ENCODE results near the gene TOR3A. TPM values are rescaled to one million over a fixed set of nuclear protein-coding genes. Genes with fewer than 3 reads are reported as not detected.

The TOR3A gene
- total RNA-seq, 1 donor from 2014 or later = 53.6 TPM

DNA sequence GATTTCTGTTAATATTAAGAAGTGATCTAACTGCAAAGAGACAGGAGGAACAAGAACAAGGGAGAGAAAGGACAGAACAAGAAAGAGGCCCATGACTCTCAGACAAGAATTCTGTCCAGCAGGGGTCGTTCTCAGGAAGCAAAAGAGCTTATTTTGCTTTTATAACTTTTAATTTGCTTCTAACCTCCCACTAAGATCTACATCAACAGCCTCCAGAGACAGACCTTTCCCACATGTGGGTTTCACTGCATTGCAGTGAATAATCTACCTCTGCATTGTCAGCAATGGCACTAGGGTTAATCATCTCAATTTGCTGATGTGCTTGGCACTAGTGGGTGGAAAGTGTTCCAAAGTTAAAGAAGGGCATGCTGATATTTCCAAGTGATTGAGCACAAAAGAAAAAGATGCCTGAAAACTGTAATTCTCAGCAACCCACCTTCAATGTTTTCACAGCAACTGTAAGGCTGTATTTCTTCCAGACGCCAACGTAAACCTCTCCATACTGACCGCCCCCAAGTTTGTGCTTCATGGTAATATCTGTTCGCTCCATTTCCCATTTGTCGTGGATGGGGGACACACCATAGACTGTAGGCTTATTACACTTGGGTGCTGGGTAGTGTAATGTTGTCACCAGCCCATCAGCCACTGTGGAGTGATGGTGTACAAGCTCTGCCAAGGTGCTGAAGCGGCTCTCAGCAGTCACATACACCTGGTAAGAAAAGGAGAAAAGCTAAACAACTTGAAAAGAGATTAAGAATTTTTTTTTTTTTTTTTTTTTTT lies 39.5 kb downstream of the TOR3A start:
- TF ChIP-seq, protein P1, sequence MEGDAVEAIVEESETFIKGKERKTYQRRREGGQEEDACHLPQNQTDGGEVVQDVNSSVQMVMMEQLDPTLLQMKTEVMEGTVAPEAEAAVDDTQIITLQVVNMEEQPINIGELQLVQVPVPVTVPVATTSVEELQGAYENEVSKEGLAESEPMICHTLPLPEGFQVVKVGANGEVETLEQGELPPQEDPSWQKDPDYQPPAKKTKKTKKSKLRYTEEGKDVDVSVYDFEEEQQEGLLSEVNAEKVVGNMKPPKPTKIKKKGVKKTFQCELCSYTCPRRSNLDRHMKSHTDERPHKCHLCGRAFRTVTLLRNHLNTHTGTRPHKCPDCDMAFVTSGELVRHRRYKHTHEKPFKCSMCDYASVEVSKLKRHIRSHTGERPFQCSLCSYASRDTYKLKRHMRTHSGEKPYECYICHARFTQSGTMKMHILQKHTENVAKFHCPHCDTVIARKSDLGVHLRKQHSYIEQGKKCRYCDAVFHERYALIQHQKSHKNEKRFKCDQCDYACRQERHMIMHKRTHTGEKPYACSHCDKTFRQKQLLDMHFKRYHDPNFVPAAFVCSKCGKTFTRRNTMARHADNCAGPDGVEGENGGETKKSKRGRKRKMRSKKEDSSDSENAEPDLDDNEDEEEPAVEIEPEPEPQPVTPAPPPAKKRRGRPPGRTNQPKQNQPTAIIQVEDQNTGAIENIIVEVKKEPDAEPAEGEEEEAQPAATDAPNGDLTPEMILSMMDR (IDR thresholded peaks at IDR 0.05; ENCODE audit: insufficient read depth, low read length, poor library complexity, severe bottlenecking) = peak; percentile 58
- Histone ChIP-seq H3K4me3 (ENCODE audit: low read depth, low read length) (no peak overlapping the region), H3K36me3 (ENCODE audit: control insufficient read depth, insufficient read depth, low read length) (peaks cover 2% of the 10 kb centered on the region), H3K27me3 (ENCODE audit: control insufficient read depth, insufficient read depth, low read length) (no peaks in the 10 kb centered on the region)
- DNase-seq (ENCODE audit: low read depth) = no peak

DNA sequence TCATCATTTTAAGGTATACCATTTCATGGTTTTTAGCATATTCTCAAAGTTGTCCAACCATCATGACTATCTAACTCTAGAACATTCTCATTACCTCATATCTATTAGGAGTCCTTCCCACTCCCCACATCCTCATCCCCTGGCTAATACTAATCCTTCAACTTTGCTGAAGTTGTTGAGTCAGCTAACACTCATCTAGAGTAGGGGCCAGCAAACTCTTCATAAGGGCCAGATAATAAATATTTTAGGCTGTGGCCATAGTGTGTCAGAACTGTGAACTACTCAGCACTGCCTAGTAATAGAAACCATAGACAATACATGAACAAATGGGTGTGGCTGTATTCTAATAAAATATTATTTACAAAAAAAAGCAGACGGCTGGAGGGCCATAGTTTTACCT lies 43.0 kb downstream of the TOR3A start:
- no peaks in the 10 kb centered on the region for H3K27me3 ChIP-seq (ENCODE audit: control insufficient read depth, insufficient read depth, low read length)
- TF ChIP-seq, protein P1 (IDR thresholded peaks at IDR 0.05; ENCODE audit: insufficient read depth, low read length, poor library complexity, severe bottlenecking) = no peak
- no peak for DNase-seq (ENCODE audit: low read depth)

DNA sequence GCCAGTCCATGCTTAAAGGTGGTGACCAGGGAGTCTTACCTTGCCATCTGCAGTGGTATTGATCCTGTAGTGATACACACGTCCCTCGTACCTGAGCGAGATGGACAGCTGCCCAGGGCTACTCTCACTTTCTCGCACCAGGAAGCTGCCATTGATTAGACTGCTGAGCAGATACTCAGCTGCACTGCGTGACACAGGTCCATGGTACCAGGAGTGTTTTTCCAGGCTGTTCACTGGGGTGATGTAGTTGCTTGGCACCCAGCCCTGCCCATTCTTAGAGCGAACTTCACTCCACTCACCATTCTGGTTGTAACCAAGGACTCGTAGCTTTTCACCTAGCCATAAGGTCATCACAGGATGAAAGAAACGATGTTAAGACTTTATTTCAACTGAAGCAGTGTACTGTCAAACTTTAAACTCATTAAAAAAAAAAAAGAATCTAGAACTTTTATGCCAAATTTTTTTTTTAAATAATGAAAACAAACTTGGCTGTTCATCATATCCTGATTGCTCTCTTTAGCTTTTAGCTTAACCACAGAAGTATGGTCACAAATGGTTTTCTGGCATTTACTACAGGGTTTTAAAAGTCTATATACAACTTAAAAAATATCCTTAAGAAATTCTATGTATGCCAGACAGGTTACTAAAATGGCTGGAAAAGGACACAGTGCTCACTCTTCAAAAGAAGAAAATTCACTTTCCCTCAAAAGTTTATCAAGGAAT lies 44.6 kb downstream of the TOR3A start:
- H3K36me3 ChIP-seq (ENCODE audit: control insufficient read depth, insufficient read depth, low read length) = no peaks in the 10 kb centered on the region
- no peak for DNase-seq (ENCODE audit: low read depth)
- no peak overlapping the region for H3K4me3 ChIP-seq (ENCODE audit: low read depth, low read length)

More for the DNA sequence above, 43.0 kb downstream of the TOR3A start:
- Histone ChIP-seq H3K36me3 (ENCODE audit: control insufficient read depth, insufficient read depth, low read length) (no peaks in the 10 kb centered on the region), H3K4me3 (ENCODE audit: low read depth, low read length) (no peak overlapping the region)

DNA sequence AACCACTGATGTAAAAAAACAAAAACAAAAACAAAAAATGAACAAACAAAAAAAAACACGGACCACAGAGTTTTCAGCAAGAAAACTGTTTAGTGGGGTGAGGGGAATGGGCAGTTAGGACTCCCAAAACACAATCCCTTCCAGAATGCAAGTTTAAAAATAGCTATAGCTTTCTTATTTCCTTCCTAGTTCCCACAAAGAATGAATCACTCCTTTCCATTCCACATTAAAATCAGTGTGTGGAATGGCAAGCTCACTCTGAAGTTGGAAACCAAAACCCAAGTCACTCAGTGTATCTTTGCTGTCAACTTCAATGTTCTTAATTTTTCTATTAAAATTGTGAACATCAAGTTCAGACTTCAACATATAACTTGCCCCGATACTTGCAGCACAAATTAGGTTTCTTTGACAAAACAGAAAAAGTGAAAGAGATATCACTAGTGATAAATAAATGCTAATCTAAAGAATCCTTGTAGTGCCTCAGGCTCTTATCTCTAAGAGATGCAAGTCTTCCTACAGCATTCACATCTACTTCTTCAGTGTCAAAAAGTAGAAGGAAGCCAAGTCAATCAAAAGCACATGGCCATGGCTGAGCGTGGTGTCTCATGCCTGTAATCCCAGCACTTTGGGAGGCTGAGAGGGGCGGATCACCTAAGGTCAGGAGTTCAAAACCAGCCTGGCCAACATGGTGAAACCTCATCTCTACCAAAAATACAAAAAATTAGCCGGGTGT lies 45.5 kb downstream of the TOR3A start:
- Histone ChIP-seq H3K27me3 (ENCODE audit: control insufficient read depth, insufficient read depth, low read length) (no peaks in the 10 kb centered on the region), H3K36me3 (ENCODE audit: control insufficient read depth, insufficient read depth, low read length) (no peaks in the 10 kb centered on the region), H3K4me3 (ENCODE audit: low read depth, low read length) (no peak overlapping the region)
- TF ChIP-seq, protein P1 (IDR thresholded peaks at IDR 0.05; ENCODE audit: insufficient read depth, low read length, poor library complexity, severe bottlenecking) = no peak
- no peak for DNase-seq (ENCODE audit: low read depth)

More for the DNA sequence above, 44.6 kb downstream of the TOR3A start:
- TF ChIP-seq, protein P1 (IDR thresholded peaks at IDR 0.05; ENCODE audit: insufficient read depth, low read length, poor library complexity, severe bottlenecking) = no peak
- H3K27me3 ChIP-seq (ENCODE audit: control insufficient read depth, insufficient read depth, low read length) = no peaks in the 10 kb centered on the region

DNA sequence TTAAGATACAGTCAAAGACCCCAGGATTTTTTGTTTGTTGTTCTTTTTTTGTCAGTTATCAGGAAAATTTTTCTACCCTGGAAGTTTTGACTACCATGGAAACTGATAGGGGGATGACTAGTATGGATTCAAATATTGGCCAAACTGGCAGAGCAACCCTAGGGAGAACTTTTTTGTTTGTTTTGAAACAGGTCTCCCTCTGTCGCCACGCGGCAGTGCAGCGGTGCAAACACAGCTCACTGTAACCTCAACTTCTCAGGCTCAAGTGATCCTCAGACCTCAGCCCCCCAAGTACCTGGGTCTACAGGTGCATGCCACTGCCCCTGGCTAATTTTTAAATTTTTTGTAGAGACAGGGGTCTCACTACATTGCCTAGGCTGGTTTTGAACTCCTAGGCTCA lies 46.6 kb downstream of the TOR3A start:
- Histone ChIP-seq H3K27me3 (ENCODE audit: control insufficient read depth, insufficient read depth, low read length) (no peaks in the 10 kb centered on the region), H3K4me3 (ENCODE audit: low read depth, low read length) (no peak overlapping the region), H3K36me3 (ENCODE audit: control insufficient read depth, insufficient read depth, low read length) (no peaks in the 10 kb centered on the region)
- TF ChIP-seq, protein P1 (IDR thresholded peaks at IDR 0.05; ENCODE audit: insufficient read depth, low read length, poor library complexity, severe bottlenecking) = no peak
- no peak for DNase-seq (ENCODE audit: low read depth)
